Calu3 (cell line): ENCODE data around the gene SURF6. TPM values are rescaled to one million over a fixed set of nuclear protein-coding genes. Genes with fewer than 3 reads are reported as not detected.
"Not testable (repeated sequence)": the region's sequence is repeated elsewhere in the genome, so short reads cannot be mapped to it uniquely, and the experiment has no call there.

Source experiments
- BruUV-seq: library from RNA; stranded (reverse); fragments of 400-500 nt; replicated peaks from 2 replicates; lab custom pipeline; 2021; lab: Mats Ljungman, UMichigan
- CTCF ChIA-PET: fragments of 300-600 bp; sonication (Branson Sonifier 250); formaldehyde crosslinking; loops from one replicate; lab custom pipeline; 2022; ENCODE audit warnings: antibody characterized with exemption; lab: Charles Lee
- DNase-seq: peaks from one replicate; pipeline ENCODE4 v3.0.0; 2022
- H3K27ac Mint-ChIP-seq: one replicate; pipeline ENCODE4 v1.8.0; 2022; ENCODE audit warnings: mixed read lengths; ENCODE audit not compliant: unreplicated experiment
- H3K27me3 Mint-ChIP-seq: one replicate; pipeline ENCODE4 v1.8.0; 2022; ENCODE audit warnings: mixed read lengths; ENCODE audit not compliant: unreplicated experiment
- H3K36me3 Mint-ChIP-seq: one replicate; pipeline ENCODE4 v1.8.0; 2022; ENCODE audit warnings: mild to moderate bottlenecking, moderate library complexity, mixed read lengths; ENCODE audit not compliant: insufficient read depth, unreplicated experiment
- H3K4me1 Mint-ChIP-seq: one replicate; pipeline ENCODE4 v1.8.0; 2022; ENCODE audit warnings: mild to moderate bottlenecking, low read depth, mixed read lengths; ENCODE audit not compliant: unreplicated experiment
- H3K4me3 Mint-ChIP-seq: one replicate; pipeline ENCODE4 v1.8.0; 2022; ENCODE audit warnings: mild to moderate bottlenecking, low read depth, moderate library complexity, mixed read lengths; ENCODE audit not compliant: unreplicated experiment
- H3K9me3 Mint-ChIP-seq: one replicate; pipeline ENCODE4 v1.8.0; 2022; ENCODE audit warnings: low read depth, mixed read lengths; ENCODE audit not compliant: unreplicated experiment
- CTCF ChIP-seq: fragments of 200-600 bp; IDR thresholded peaks from one replicate; pipeline ENCODE4 v1.8.0; 2022; ENCODE audit warnings: antibody characterized with exemption; ENCODE audit not compliant: unreplicated experiment
- intact Hi-C: fragments of 100-400 bp; cut with micrococcal nuclease; formaldehyde crosslinking; loops from one replicate; pipeline ENCODE4 v1.10.0; 2022; ENCODE audit not compliant: unreplicated experiment
- total RNA-seq: library from RNA; stranded (reverse); gene quantifications from 2 replicates; pipeline ENCODE4 v1.2.3, GENCODE V29; 2022

The SURF6 gene
- total RNA-seq, 1 experiment from 2014 or later = 20.4 TPM

GRCh38 chr9:133323211-133323610 is 12.8 kb downstream of the SURF6 start:
- intact Hi-C loops = no loop called here
- Mint-ChIP-seq H3K9me3 (peaks cover 3% of the 10 kb centered on the region), H3K36me3 (peaks cover 3% of the 10 kb centered on the region), H3K4me3 (no peak overlapping the region), H3K4me1 (no peaks in the 10 kb centered on the region), H3K27me3 (peaks cover 36% of the 10 kb centered on the region), H3K27ac (no peak overlapping the region)
- no peak for TF ChIP-seq CTCF
- CTCF ChIA-PET = no interaction called here
- BruUV-seq = no TSS peak
- DNase-seq = no peak

- TF ChIP-seq CTCF = no peak
- peaks cover 3% of the 10 kb centered on the region for H3K9me3 Mint-ChIP-seq
- no peaks in the 10 kb centered on the region for H3K36me3 Mint-ChIP-seq
- H3K4me1 Mint-ChIP-seq = no peaks in the 10 kb centered on the region
- no TSS peak for BruUV-seq
- no peak overlapping the region for H3K4me3 Mint-ChIP-seq
- CTCF ChIA-PET = no interaction called here
- intact Hi-C loops = no loop called here
- H3K27me3 Mint-ChIP-seq = peaks cover 36% of the 10 kb centered on the region
- DNase-seq = no peak
- no peak overlapping the region for H3K27ac Mint-ChIP-seq
Observed at GRCh38 chr9:133322701-133323100, 13.3 kb downstream of the SURF6 start.

GRCh38 chr9:133321411-133321935 is 14.5 kb downstream of the SURF6 start:
- peaks cover 3% of the 10 kb centered on the region for H3K9me3 Mint-ChIP-seq
- peaks cover 47% of the 10 kb centered on the region for H3K27me3 Mint-ChIP-seq
- no peak for TF ChIP-seq CTCF
- intact Hi-C loops = no loop called here
- CTCF ChIA-PET = no interaction called here
- no peaks in the 10 kb centered on the region for H3K4me1 Mint-ChIP-seq
- no peak overlapping the region for H3K4me3 Mint-ChIP-seq
- H3K36me3 Mint-ChIP-seq = no peaks in the 10 kb centered on the region
- BruUV-seq = no TSS peak
- H3K27ac Mint-ChIP-seq = no peak overlapping the region
- DNase-seq = no peak

- no peak overlapping the region for H3K4me3 Mint-ChIP-seq
- peaks cover 3% of the 10 kb centered on the region for H3K9me3 Mint-ChIP-seq
- intact Hi-C loops = no loop called here
- H3K27me3 Mint-ChIP-seq = peaks cover 48% of the 10 kb centered on the region
- H3K36me3 Mint-ChIP-seq = no peaks in the 10 kb centered on the region
- TF ChIP-seq CTCF = no peak
- no peak overlapping the region for H3K27ac Mint-ChIP-seq
- no peak for DNase-seq
- CTCF ChIA-PET = no interaction called here
- H3K4me1 Mint-ChIP-seq = no peaks in the 10 kb centered on the region
- BruUV-seq = no TSS peak
Observed at GRCh38 chr9:133320421-133320881, 15.5 kb downstream of the SURF6 start.

- BruUV-seq, H3K4me3 Mint-ChIP-seq, intact Hi-C loops, H3K27ac Mint-ChIP-seq, H3K36me3 Mint-ChIP-seq, DNase-seq, CTCF ChIA-PET, H3K4me1 Mint-ChIP-seq, H3K9me3 Mint-ChIP-seq: not testable (repeated sequence)
- H3K27me3 Mint-ChIP-seq = peaks cover 28% of the 10 kb centered on the region
Observed at GRCh38 chr9:133317551-133317950, 18.4 kb downstream of the SURF6 start.
